ENCODE results near the gene PTPRR. TPM values are rescaled to one million over a fixed set of nuclear protein-coding genes. Genes with fewer than 3 reads are reported as not detected.

Gene PTPRR
- total and polyA plus RNA-seq, 10 donors, result 0.41 to 2.7 (median 1.5) TPM

- Histone ChIP-seq H3K4me1 (no peaks in the 10 kb centered on the region), H3K9me3 (no peaks in the 10 kb centered on the region), H3K36me3 (no peaks in the 10 kb centered on the region), H3K27ac (no peak overlapping the region), H3K4me3 (no peak overlapping the region), H3K27me3 (replicated peaks in 1 of 7) (no peaks in the 10 kb centered on the region)
- intact Hi-C loops (cut with DNase I; ENCODE audit: low total_unique reads), result no loop called here
- TF ChIP-seq, protein P1, sequence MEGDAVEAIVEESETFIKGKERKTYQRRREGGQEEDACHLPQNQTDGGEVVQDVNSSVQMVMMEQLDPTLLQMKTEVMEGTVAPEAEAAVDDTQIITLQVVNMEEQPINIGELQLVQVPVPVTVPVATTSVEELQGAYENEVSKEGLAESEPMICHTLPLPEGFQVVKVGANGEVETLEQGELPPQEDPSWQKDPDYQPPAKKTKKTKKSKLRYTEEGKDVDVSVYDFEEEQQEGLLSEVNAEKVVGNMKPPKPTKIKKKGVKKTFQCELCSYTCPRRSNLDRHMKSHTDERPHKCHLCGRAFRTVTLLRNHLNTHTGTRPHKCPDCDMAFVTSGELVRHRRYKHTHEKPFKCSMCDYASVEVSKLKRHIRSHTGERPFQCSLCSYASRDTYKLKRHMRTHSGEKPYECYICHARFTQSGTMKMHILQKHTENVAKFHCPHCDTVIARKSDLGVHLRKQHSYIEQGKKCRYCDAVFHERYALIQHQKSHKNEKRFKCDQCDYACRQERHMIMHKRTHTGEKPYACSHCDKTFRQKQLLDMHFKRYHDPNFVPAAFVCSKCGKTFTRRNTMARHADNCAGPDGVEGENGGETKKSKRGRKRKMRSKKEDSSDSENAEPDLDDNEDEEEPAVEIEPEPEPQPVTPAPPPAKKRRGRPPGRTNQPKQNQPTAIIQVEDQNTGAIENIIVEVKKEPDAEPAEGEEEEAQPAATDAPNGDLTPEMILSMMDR (IDR thresholded peaks at IDR 0.05 in 8 of 11, conservative IDR thresholded peaks at IDR 0.05 in 3 of 11), result no peak
- TF ChIP-seq POLR2AphosphoS5 (IDR thresholded peaks at IDR 0.05) (no peak), POLR2A (IDR thresholded peaks at IDR 0.05) (no peak)
- WGBS, 5 donors, result 90 to 100% (median 93%) methylated on average over 1 of the region's 1 CpG
- no peak for DNase-seq
Measured at GRCh38 chr12:70663838-70664237, 256.7 kb downstream of the PTPRR start.

- 71 to 82% (median 77%) methylated on average over 8 of the region's 8 CpGs for WGBS, 5 donors
- no peak for DNase-seq
Measured at GRCh38 chr12:70661466-70662161, 258.9 kb downstream of the PTPRR start.

GRCh38 chr12:70660620-70661219 lies 259.8 kb downstream of the PTPRR start:
- TF ChIP-seq POLR2AphosphoS5 (IDR thresholded peaks at IDR 0.05), result no peak
- TF ChIP-seq POLR2A (IDR thresholded peaks at IDR 0.05), result no peak
- TF ChIP-seq, protein P1 (IDR thresholded peaks at IDR 0.05 in 8 of 11, conservative IDR thresholded peaks at IDR 0.05 in 3 of 11), result no peak
- no peak overlapping the region for H3K4me3 ChIP-seq
- 77 to 84% (median 82%) methylated on average over 5 of the region's 5 CpGs for WGBS, 5 donors
- H3K36me3 ChIP-seq, result no peaks in the 10 kb centered on the region
- no peak overlapping the region for H3K27ac ChIP-seq
- DNase-seq, result no peak
- H3K4me1 ChIP-seq, result no peaks in the 10 kb centered on the region
- no peaks in the 10 kb centered on the region for H3K27me3 ChIP-seq (replicated peaks in 1 of 7)
- H3K9me3 ChIP-seq, result no peaks in the 10 kb centered on the region
- intact Hi-C loops (cut with DNase I; ENCODE audit: low total_unique reads), result no loop called here

More at GRCh38 chr12:70661466-70662161, 258.9 kb downstream of the PTPRR start:
- no peak for TF ChIP-seq POLR2AphosphoS5 (IDR thresholded peaks at IDR 0.05)
- TF ChIP-seq POLR2A (IDR thresholded peaks at IDR 0.05), result no peak
- TF ChIP-seq, protein P1 (IDR thresholded peaks at IDR 0.05 in 8 of 11, conservative IDR thresholded peaks at IDR 0.05 in 3 of 11), result no peak
- no peak overlapping the region for H3K27ac ChIP-seq
- H3K4me1 ChIP-seq, result no peaks in the 10 kb centered on the region
- no peaks in the 10 kb centered on the region for H3K27me3 ChIP-seq (replicated peaks in 1 of 7)
- no peaks in the 10 kb centered on the region for H3K36me3 ChIP-seq
- H3K4me3 ChIP-seq, result no peak overlapping the region
- H3K9me3 ChIP-seq, result no peaks in the 10 kb centered on the region
- intact Hi-C loops (cut with DNase I; ENCODE audit: low total_unique reads), result no loop called here

DNA sequence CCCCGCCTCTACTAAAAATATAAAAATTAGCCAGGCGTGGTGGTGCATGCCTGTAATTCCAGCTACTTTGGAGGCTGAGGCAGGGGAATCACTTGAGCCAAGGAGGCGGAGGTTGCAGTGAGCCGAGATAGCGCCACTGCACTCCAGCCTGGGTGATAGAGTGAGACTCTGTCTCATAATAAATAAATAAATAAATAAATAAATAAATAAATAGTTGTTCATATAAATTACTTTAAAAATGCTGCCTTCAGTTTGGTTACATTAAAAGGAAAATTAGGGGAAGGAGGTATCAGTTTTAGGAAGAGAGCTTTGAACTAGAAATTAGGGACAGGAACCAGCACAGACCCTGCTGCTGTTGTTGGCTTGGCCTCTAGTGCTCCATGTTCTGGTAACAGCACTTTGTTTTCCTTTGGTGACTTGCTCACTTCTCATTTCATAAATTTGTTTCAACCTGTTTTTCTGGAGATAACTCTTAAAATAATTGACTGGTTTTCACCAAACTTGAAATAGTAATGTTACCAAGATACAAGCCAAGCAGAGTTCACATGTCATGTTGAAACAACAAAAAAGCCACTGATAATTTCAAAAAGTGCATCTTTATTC lies 260.4 kb downstream of the PTPRR start:
- no peak overlapping the region for H3K4me3 ChIP-seq
- TF ChIP-seq POLR2A (IDR thresholded peaks at IDR 0.05) (no peak), POLR2AphosphoS5 (IDR thresholded peaks at IDR 0.05) (no peak)
- TF ChIP-seq, protein P1 (IDR thresholded peaks at IDR 0.05 in 8 of 11, conservative IDR thresholded peaks at IDR 0.05 in 3 of 11), result no peak
- H3K36me3 ChIP-seq, result no peaks in the 10 kb centered on the region
- DNase-seq, result no peak
- H3K27ac ChIP-seq, result no peak overlapping the region
- intact Hi-C loops (cut with DNase I; ENCODE audit: low total_unique reads), result no loop called here
- no peaks in the 10 kb centered on the region for H3K27me3 ChIP-seq (replicated peaks in 1 of 7)
- H3K4me1 ChIP-seq, result no peaks in the 10 kb centered on the region
- no peaks in the 10 kb centered on the region for H3K9me3 ChIP-seq
- WGBS, 5 donors, result 94 to 97% (median 95%) methylated on average over 5 of the region's 5 CpGs
